ENCODE measurements around the gene PCBP4.
"Not testable (repeated sequence)": the region's sequence is repeated elsewhere in the genome, so short reads cannot be mapped to it uniquely, and the experiment has no call there.

The PCBP4 gene

GRCh38 chr3:51932471-51933370 is 34.5 kb downstream of the PCBP4 start:
- in situ Hi-C loops (cut with MboI; ENCODE audit: low pct_unique_long_range_greater_than_20kb, low sequenced_read_pairs), result no loop called here
- no peak for DNase-seq

GRCh38 chr3:51931756-51932155 is 35.5 kb downstream of the PCBP4 start:
- in situ Hi-C loops (cut with MboI; ENCODE audit: low pct_unique_long_range_greater_than_20kb, low sequenced_read_pairs), result no loop called here

DNA sequence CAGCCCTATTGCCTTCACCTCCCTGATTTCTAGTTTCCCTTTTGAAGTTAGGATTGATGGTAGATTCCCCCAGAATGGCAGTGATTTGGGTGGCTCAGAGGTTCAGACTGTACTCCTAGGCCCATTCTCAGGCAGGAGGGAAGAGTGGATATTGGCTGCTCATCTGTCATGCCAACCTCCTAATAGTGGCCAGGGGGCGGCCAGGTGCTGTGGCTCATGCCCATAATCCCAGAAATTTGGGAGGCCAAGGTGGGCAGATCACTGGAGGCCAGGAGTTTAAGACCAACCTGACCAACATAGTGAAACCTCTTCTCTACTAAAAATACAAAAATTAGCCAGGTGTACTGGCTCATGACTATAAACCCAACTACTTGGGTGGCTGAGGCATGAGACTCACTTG is 36.8 kb downstream of the PCBP4 start:
- no peak for DNase-seq
- in situ Hi-C loops (cut with MboI; ENCODE audit: low pct_unique_long_range_greater_than_20kb, low sequenced_read_pairs), result no loop called here

More at GRCh38 chr3:51931756-51932155, 35.5 kb downstream of the PCBP4 start:
- DNase-seq, result no peak

GRCh38 chr3:51929420-51930003 is 37.7 kb downstream of the PCBP4 start:
- peak; percentile 80 for DNase-seq

GRCh38 chr3:51928981-51929380 is 38.3 kb downstream of the PCBP4 start:
- in situ Hi-C loops (cut with MboI; ENCODE audit: low pct_unique_long_range_greater_than_20kb, low sequenced_read_pairs); DNase-seq: not testable (repeated sequence)

More at GRCh38 chr3:51929420-51930003, 37.7 kb downstream of the PCBP4 start:
- in situ Hi-C loops (cut with MboI; ENCODE audit: low pct_unique_long_range_greater_than_20kb, low sequenced_read_pairs), result no loop called here

GRCh38 chr3:51928438-51928837 is 38.8 kb downstream of the PCBP4 start:
- in situ Hi-C loops (cut with MboI; ENCODE audit: low pct_unique_long_range_greater_than_20kb, low sequenced_read_pairs), result no loop called here
- no peak for DNase-seq

GRCh38 chr3:51927061-51927977 is 39.9 kb downstream of the PCBP4 start:
- in situ Hi-C loops (cut with MboI; ENCODE audit: low pct_unique_long_range_greater_than_20kb, low sequenced_read_pairs), result no loop called here
- DNase-seq, result no peak

GRCh38 chr3:51921081-51921578 is 46.1 kb downstream of the PCBP4 start:
- DNase-seq, result no peak
- in situ Hi-C loops (cut with MboI; ENCODE audit: low pct_unique_long_range_greater_than_20kb, low sequenced_read_pairs), result no loop called here

DNA sequence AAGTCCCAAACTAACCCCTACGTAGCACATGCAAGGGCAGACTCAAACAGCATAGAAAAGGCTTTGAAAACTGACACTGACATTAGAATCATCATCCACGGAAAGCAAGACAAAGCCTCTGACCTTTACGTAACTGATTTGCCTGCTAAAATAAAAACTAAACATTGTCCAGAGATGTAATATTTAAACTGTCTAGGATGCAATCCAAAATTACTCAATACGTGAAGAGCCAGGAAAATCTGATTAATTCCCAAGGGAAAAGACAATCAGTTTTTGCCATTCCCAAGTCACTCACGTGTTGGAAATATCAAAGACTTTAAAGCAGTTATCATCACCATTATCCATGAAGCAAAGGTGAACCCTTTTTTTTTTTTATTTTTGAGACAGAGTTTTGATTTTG is 50.8 kb downstream of the PCBP4 start:
- in situ Hi-C loops (cut with MboI; ENCODE audit: low pct_unique_long_range_greater_than_20kb, low sequenced_read_pairs), result no loop called here
- no peak for DNase-seq

- in situ Hi-C loops (cut with MboI; ENCODE audit: low pct_unique_long_range_greater_than_20kb, low sequenced_read_pairs), result no loop called here
- no peak for DNase-seq
These were observed 59.2 kb downstream of the PCBP4 start for GRCh38 chr3:51908026-51908425.

Data from KBM-7 (cell line).